Testis (tissue), 3 donors: ENCODE measurements around the gene SPATA32. TPM values are rescaled to one million over a fixed set of nuclear protein-coding genes. Genes with fewer than 3 reads are reported as not detected.
A peak's percentile ranks its signal among the peaks of the same experiment; 100 is the strongest.

Experiments
- DNase-seq: peaks from one replicate; pipeline ENCODE4 v3.0.0-alpha.2; 2019
- H3K27ac ChIP-seq, 2 donors: fragments of 200-600 bp; sonication (generic); one replicate each; pipeline ENCODE4 v1.5.1; 2019
- H3K27me3 ChIP-seq: fragments of 200-600 bp; sonication (generic); one replicate; pipeline ENCODE4 v1.5.1; 2019
- H3K36me3 ChIP-seq: fragments of 200-600 bp; sonication (generic); one replicate; pipeline ENCODE4 v1.5.1; 2017; ENCODE audit warnings: low read depth; ENCODE audit errors: missing control alignments
- H3K4me1 ChIP-seq: fragments of 200-600 bp; sonication (generic); one replicate; pipeline ENCODE4 v1.5.1; 2019
- H3K4me3 ChIP-seq, 2 donors: fragments of 200-600 bp; sonication (generic); one replicate each; pipeline ENCODE4 v1.5.1; 2017 to 2019
- H3K9me3 ChIP-seq: fragments of 200-600 bp; sonication (generic); one replicate; pipeline ENCODE4 v1.5.1; 2017
- CTCF ChIP-seq, 3 experiments: fragments of 450-650 bp in 2 of 3; fragments of 200-600 bp in 1 of 3; sonication (generic) in 1 of 3; IDR thresholded peaks; one replicate each; pipeline ENCODE4 v1.5.1; 2016 to 2019; ENCODE audit warnings: antibody characterized with exemption in 3 of 3, mild to moderate bottlenecking in 2 of 3, moderate library complexity in 1 of 3
- POLR2A ChIP-seq: fragments of 450-650 bp; IDR thresholded peaks from one replicate; pipeline ENCODE4 v1.6.1; 2017; ENCODE audit warnings: antibody characterized with exemption, mild to moderate bottlenecking, moderate library complexity
- WGBS, 2 donors: methylation state at CpG; one replicate each; pipeline ENCODE4 v1.1.5; 2018; 5-methylcytosine and 5-hydroxymethylcytosine counted together
- intact Hi-C: fragments of 100-400 bp; cut with DNase I; formaldehyde crosslinking; loops from one replicate; pipeline ENCODE4 v1.15.1; 2023; ENCODE audit warnings: low total_unique reads
- polyA plus RNA-seq: library from polyadenylated mRNA; stranded (reverse); fragments of 350-450 nt; fragmentation: Illumina TruSeq; extraction: RNeasy Lipid Tissue Mini Kit (QIAGEN cat#74804); gene quantifications from one replicate; pipeline ENCODE4 v1.2.3, GENCODE V29; 2014; ENCODE audit warnings: low read depth, low replicate concordance; ENCODE audit not compliant: insufficient read depth
- total RNA-seq, 2 donors: library from RNA; depleted of rRNA; stranded (reverse); fragments of >200 nt; gene quantifications; one replicate each; pipeline ENCODE4 v1.2.3, GENCODE V29; 2016

The SPATA32 gene
- total and polyA plus RNA-seq, 3 donors from 2014 or later, result 15.5 to 72.0 (median 47.4) TPM

- intact Hi-C loops, result no loop called here
- H3K9me3 ChIP-seq, result no peaks in the 10 kb centered on the region
- 83 to 89% methylated on average over 4 to 11 of the region's 11 CpGs for WGBS, 2 donors
- peaks cover 12% of the 10 kb centered on the region for H3K4me1 ChIP-seq
- peak; percentile 62 for DNase-seq
- TF ChIP-seq CTCF (IDR thresholded peaks at IDR 0.05), result no peak
- TF ChIP-seq POLR2A, result no peak
- no peak overlapping the region for H3K4me3 ChIP-seq
- no peaks in the 10 kb centered on the region for H3K36me3 ChIP-seq
- no peaks in the 10 kb centered on the region for H3K27me3 ChIP-seq
- peak overlapping the region in 1 of 2 donors; percentile 56 for H3K27ac ChIP-seq
Measured at GRCh38 chr17:45225964-45226530, 35.8 kb downstream of the SPATA32 start.

GRCh38 chr17:45225051-45225700 is 36.7 kb downstream of the SPATA32 start:
- H3K27ac ChIP-seq, result no peak overlapping the region
- no peak for DNase-seq
- H3K4me3 ChIP-seq, result no peak overlapping the region
- H3K9me3 ChIP-seq, result no peaks in the 10 kb centered on the region
- no peak for TF ChIP-seq CTCF (IDR thresholded peaks at IDR 0.05)
- no peak for TF ChIP-seq POLR2A
- no peaks in the 10 kb centered on the region for H3K27me3 ChIP-seq
- no peaks in the 10 kb centered on the region for H3K36me3 ChIP-seq
- intact Hi-C loops, result no loop called here
- H3K4me1 ChIP-seq, result peaks cover 9% of the 10 kb centered on the region
- WGBS, 2 donors, result 81 to 93% methylated on average over 6 to 7 of the region's 7 CpGs

GRCh38 chr17:45224671-45225050 is 37.2 kb downstream of the SPATA32 start:
- no peaks in the 10 kb centered on the region for H3K36me3 ChIP-seq
- no peaks in the 10 kb centered on the region for H3K27me3 ChIP-seq
- intact Hi-C loops, result no loop called here
- TF ChIP-seq CTCF (IDR thresholded peaks at IDR 0.05) (no peak), POLR2A (no peak)
- DNase-seq, result no peak
- peaks cover 9% of the 10 kb centered on the region for H3K4me1 ChIP-seq
- 93% methylated on average over 9 of the region's 9 CpGs; no CpG with 5 or more reads in 1 of the 2 donors for WGBS, 2 donors
- no peaks in the 10 kb centered on the region for H3K9me3 ChIP-seq
- H3K27ac ChIP-seq, result no peak overlapping the region
- no peak overlapping the region for H3K4me3 ChIP-seq

- 76 to 87% methylated on average over 10 to 12 of the region's 12 CpGs for WGBS, 2 donors
- peaks cover 9% of the 10 kb centered on the region for H3K4me1 ChIP-seq
- no peak overlapping the region for H3K27ac ChIP-seq
- DNase-seq, result no peak
- no peak overlapping the region for H3K4me3 ChIP-seq
- intact Hi-C loops, result no loop called here
- H3K27me3 ChIP-seq, result no peaks in the 10 kb centered on the region
- H3K9me3 ChIP-seq, result no peaks in the 10 kb centered on the region
- TF ChIP-seq POLR2A (no peak), CTCF (IDR thresholded peaks at IDR 0.05) (no peak)
- no peaks in the 10 kb centered on the region for H3K36me3 ChIP-seq
Measured at GRCh38 chr17:45223539-45224528, 38.1 kb downstream of the SPATA32 start.
